CD14-positive monocyte (primary cell): ENCODE data around the gene CHERP. TPM values are rescaled to one million over a fixed set of nuclear protein-coding genes. Genes with fewer than 3 reads are reported as not detected.

Source experiments
- DNase-seq, 3 donors: peaks; one replicate each; pipeline ENCODE4 v3.0.0-alpha.2; 2011 to 2022
- H2AFZ ChIP-seq: 2 replicates; pipeline ENCODE4 v1.6.0; 2012; ENCODE audit warnings: mild to moderate bottlenecking, low read depth, low read length, inconsistent platforms; ENCODE audit not compliant: insufficient read depth, poor library complexity, severe bottlenecking
- H3K27ac ChIP-seq, 2 donors: 1 replicate in 1 of 2; 2 replicates in 1 of 2; pipeline ENCODE4 v1.5.1; 2012 to 2013; ENCODE audit warnings: low read length in 2 of 2, control low read depth in 1 of 2, inconsistent platforms in 1 of 2, low read depth in 1 of 2, mild to moderate bottlenecking in 1 of 2
- H3K27me3 ChIP-seq, 2 donors: one replicate each; pipeline versions ENCODE4 v1.6.0 to v1.6.1; 2011 to 2013; ENCODE audit warnings: low read length in 2 of 2; ENCODE audit not compliant: control insufficient read depth in 2 of 2, insufficient read depth in 2 of 2
- H3K36me3 ChIP-seq, 2 donors: replicated peaks in 1 of 2; 1 replicate in 1 of 2; 2 replicates in 1 of 2; pipeline versions ENCODE4 v1.5.1 to v1.6.1; 2012 to 2013; ENCODE audit warnings: low read length in 2 of 2, control low read depth in 1 of 2, inconsistent platforms in 1 of 2, mild to moderate bottlenecking in 1 of 2; ENCODE audit not compliant: insufficient read depth in 2 of 2, control insufficient read depth in 1 of 2
- H3K4me1 ChIP-seq, 2 donors: 1 replicate in 1 of 2; 2 replicates in 1 of 2; pipeline versions ENCODE4 v1.5.1 to v1.6.1; 2012 to 2013; ENCODE audit warnings: low read length in 2 of 2, control low read depth in 1 of 2, inconsistent platforms in 1 of 2, mild to moderate bottlenecking in 1 of 2, moderate library complexity in 1 of 2; ENCODE audit not compliant: insufficient read depth in 2 of 2, control insufficient read depth in 1 of 2
- H3K4me2 ChIP-seq: replicated peaks from 2 replicates; pipeline ENCODE3; 2012; ENCODE audit warnings: low read length, moderate library complexity, mild to moderate bottlenecking; ENCODE audit not compliant: poor library complexity, severe bottlenecking; ENCODE audit errors: extremely low read depth
- H3K4me3 ChIP-seq, 3 experiments: fragments of 200-600 bp in 1 of 3; sonication (generic) in 1 of 3; replicated peaks in 1 of 3; 1 replicate in 2 of 3; 2 replicates in 1 of 3; pipeline ENCODE4 v1.5.1; 2011 to 2013; ENCODE audit warnings: low read length in 3 of 3, mild to moderate bottlenecking in 3 of 3, control low read depth in 2 of 3, low read depth in 2 of 3, inconsistent platforms in 1 of 3, moderate library complexity in 1 of 3
- H3K79me2 ChIP-seq: 2 replicates; pipeline ENCODE4 v1.6.0; 2012; ENCODE audit warnings: mild to moderate bottlenecking, control low read depth, inconsistent platforms, low read length, moderate library complexity; ENCODE audit not compliant: insufficient read depth
- H3K9ac ChIP-seq: 2 replicates; pipeline ENCODE4 v1.6.0; 2017; ENCODE audit warnings: low read length, mild to moderate bottlenecking; ENCODE audit not compliant: insufficient read depth, poor library complexity, severe bottlenecking
- H3K9me3 ChIP-seq, 2 donors: replicated peaks in 1 of 2; 1 replicate in 1 of 2; 2 replicates in 1 of 2; pipeline versions ENCODE4 v1.5.1 to v1.6.1; 2012 to 2013; ENCODE audit warnings: low read length in 2 of 2, control low read depth in 1 of 2; ENCODE audit not compliant: control insufficient read depth in 1 of 2, insufficient read depth in 1 of 2
- H4K20me1 ChIP-seq: 2 replicates; pipeline ENCODE4 v1.6.0; 2012; ENCODE audit warnings: mild to moderate bottlenecking, low read length, control low read depth, moderate library complexity; ENCODE audit not compliant: insufficient read depth
- H3K27ac Mint-ChIP-seq, 7 donors: one replicate each; pipeline ENCODE4 v1.8.0; 2020; ENCODE audit warnings: mild to moderate bottlenecking in 7 of 7, mixed read lengths in 7 of 7, moderate library complexity in 6 of 7, inconsistent platforms in 2 of 7
- H3K27me3 Mint-ChIP-seq, 3 donors: one replicate each; pipeline ENCODE4 v1.8.0; 2021 to 2022; ENCODE audit warnings: low read depth in 3 of 3, mild to moderate bottlenecking in 3 of 3, mixed read lengths in 3 of 3, moderate library complexity in 3 of 3, inconsistent platforms in 1 of 3
- H3K36me3 Mint-ChIP-seq, 2 donors: one replicate each; pipeline ENCODE4 v1.8.0; 2020; ENCODE audit warnings: mixed read lengths in 2 of 2, inconsistent platforms in 1 of 2, mild to moderate bottlenecking in 1 of 2
- H3K4me1 Mint-ChIP-seq: one replicate; pipeline ENCODE4 v1.8.0; 2020; ENCODE audit warnings: mild to moderate bottlenecking, mixed read lengths
- H3K4me3 Mint-ChIP-seq, 2 donors: one replicate each; pipeline ENCODE4 v1.8.0; 2020; ENCODE audit warnings: mild to moderate bottlenecking in 2 of 2, mixed read lengths in 2 of 2, moderate library complexity in 1 of 2
- H3K9me3 Mint-ChIP-seq, 7 donors: one replicate each; pipeline ENCODE4 v1.8.0; 2020 to 2022; ENCODE audit warnings: mixed read lengths in 7 of 7, mild to moderate bottlenecking in 6 of 7, moderate library complexity in 6 of 7, inconsistent platforms in 2 of 7
- WGBS: methylation state at CpG from one replicate; pipeline ENCODE4 v1.1.5; 2013; ENCODE audit warnings: missing lambda C conversion rate; ENCODE audit not compliant: insufficient coverage; 5-methylcytosine and 5-hydroxymethylcytosine counted together
- intact Hi-C, 2 donors: fragments of 100-400 bp; cut with micrococcal nuclease; formaldehyde crosslinking; loops; one replicate each; pipeline versions ENCODE4 v1.15.0 to v1.15.1; 2023
- polyA plus RNA-seq, 3 donors: library from polyadenylated mRNA; depleted of rRNA in 1 of 3; unstranded in 2 of 3; stranded (reverse) in 1 of 3; fragments of 300-500 nt in 2 of 3; fragments of >200 nt in 1 of 3; fragmentation: Illumina TruSeq in 2 of 3; gene quantifications; 1 replicate in 2 of 3; 2 replicates in 1 of 3; pipeline ENCODE4 v1.2.3, GENCODE V29; 2012 to 2021
- TF ChIP-seq, protein P1 (sequence below): fragments of 200-600 bp; IDR thresholded peaks from one replicate; pipeline ENCODE4 v1.8.0; 2022; ENCODE audit warnings: antibody characterized with exemption, mild to moderate bottlenecking

Gene CHERP
- polyA plus RNA-seq, 3 donors, result 3.2 to 18.8 (median 5.3) TPM

DNA sequence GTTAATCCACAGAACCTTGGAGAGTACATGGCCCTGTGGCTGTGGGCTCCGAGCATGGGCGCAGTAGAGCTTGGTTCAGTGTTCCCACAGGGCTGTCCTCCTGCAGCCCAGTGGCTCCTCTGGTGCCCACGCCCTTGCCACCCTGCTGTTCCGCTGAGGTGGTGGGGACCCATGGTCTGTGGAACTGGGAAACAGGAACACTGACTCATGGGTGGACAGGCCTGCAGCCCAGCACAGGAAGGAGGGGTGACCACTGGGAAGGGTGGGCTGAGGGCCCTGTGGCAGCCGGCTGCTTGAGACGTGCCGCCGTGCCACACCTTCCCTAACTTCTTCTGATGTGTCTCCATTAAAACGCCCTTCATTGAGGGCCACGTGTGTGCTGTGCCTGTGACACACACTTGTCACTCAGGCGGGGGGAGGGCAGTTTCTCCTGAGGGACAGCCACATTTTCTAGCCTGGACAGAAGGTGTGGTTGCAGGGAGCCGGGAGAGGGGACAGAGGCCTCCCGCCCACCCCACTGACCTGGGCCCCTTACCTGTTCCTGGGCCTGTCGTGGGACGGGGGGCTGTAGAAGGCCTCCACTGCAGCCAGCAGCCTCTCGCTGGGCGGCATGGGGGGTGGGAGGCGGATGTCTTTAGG lies 21.1 kb downstream of the CHERP start:
- Mint-ChIP-seq H3K9me3 (peaks cover 0 to 4% (median 0%) of the 10 kb centered on the region in 7 donors), H3K27ac (peak overlapping the region in 3 of 7 donors; percentile 42 to 66 (median 61)), H3K4me3 (no peak overlapping the region), H3K27me3 (no peaks in the 10 kb centered on the region), H3K36me3 (peaks cover 75 to 93% of the 10 kb centered on the region in 2 donors), H3K4me1 (no peaks in the 10 kb centered on the region)
- no peaks in the 10 kb centered on the region for H3K27me3 ChIP-seq
- H3K9me3 ChIP-seq, result no peaks in the 10 kb centered on the region
- 96% methylated on average over 10 of the region's 18 CpGs for WGBS
- H3K4me2 ChIP-seq, result no peak overlapping the region
- H3K36me3 ChIP-seq, result peaks cover 82 to 92% of the 10 kb centered on the region in 2 donors
- DNase-seq, result no peak
- H3K79me2 ChIP-seq, result no peaks in the 10 kb centered on the region
- H2AFZ ChIP-seq, result no peak overlapping the region
- no peaks in the 10 kb centered on the region for H3K4me1 ChIP-seq
- TF ChIP-seq, protein P1, sequence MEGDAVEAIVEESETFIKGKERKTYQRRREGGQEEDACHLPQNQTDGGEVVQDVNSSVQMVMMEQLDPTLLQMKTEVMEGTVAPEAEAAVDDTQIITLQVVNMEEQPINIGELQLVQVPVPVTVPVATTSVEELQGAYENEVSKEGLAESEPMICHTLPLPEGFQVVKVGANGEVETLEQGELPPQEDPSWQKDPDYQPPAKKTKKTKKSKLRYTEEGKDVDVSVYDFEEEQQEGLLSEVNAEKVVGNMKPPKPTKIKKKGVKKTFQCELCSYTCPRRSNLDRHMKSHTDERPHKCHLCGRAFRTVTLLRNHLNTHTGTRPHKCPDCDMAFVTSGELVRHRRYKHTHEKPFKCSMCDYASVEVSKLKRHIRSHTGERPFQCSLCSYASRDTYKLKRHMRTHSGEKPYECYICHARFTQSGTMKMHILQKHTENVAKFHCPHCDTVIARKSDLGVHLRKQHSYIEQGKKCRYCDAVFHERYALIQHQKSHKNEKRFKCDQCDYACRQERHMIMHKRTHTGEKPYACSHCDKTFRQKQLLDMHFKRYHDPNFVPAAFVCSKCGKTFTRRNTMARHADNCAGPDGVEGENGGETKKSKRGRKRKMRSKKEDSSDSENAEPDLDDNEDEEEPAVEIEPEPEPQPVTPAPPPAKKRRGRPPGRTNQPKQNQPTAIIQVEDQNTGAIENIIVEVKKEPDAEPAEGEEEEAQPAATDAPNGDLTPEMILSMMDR, result no peak
- intact Hi-C loops, result no loop called here
- no peak overlapping the region for H3K9ac ChIP-seq
- no peak overlapping the region for H3K4me3 ChIP-seq
- H4K20me1 ChIP-seq, result peaks cover 18% of the 10 kb centered on the region
- no peak overlapping the region for H3K27ac ChIP-seq

DNA sequence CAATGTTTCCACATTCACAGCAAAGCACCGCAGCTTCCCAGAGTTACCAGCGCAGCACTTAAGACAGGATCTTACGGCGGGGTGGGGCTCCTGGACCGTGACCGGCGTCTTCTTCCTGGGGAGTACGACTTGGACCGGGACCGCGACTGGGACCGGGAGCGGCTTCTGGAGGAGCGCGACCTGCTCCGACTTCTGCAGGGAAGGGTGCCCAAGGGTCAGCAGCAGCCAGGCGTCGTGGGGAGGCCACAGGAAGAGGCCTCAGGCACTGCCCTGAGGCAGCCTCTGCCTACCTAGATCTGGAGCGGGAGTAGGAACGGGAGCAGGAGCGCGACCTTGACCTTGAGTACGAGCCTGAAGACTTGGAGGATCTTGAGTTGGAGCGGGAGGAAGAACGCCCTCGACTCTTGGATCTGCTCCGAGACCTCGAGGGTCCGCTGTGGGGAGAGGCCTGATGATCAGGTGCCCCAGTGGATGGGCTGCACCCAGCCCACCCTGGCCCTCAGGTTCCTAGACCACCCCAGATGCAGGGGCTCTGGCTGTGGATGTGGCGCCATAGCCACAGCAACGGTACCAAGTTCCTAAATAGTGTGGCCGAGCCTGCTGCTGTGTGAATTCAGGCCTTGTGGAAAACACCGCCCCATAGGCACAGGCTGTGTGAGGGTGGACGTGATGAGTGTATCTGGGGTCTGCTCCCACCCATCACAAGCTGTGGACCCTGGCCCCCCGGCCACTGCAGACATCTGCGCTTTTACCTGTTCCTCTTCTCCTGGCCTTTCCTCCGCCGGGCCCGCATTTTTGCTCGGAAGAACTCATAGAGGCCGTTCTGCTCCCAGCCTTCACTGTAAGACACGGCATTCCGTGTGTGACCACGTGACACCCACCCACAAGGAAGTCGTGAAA lies 21.9 kb downstream of the CHERP start:
- no peak overlapping the region for H3K27ac ChIP-seq
- Mint-ChIP-seq H3K36me3 (peaks cover 69 to 85% of the 10 kb centered on the region in 2 donors), H3K9me3 (peaks cover 0 to 4% (median 0%) of the 10 kb centered on the region in 7 donors), H3K4me3 (no peak overlapping the region), H3K27ac (peak overlapping the region in 2 of 7 donors; percentile 15 to 66), H3K27me3 (no peaks in the 10 kb centered on the region), H3K4me1 (no peaks in the 10 kb centered on the region)
- H3K79me2 ChIP-seq, result no peaks in the 10 kb centered on the region
- H3K4me1 ChIP-seq, result no peaks in the 10 kb centered on the region
- H3K27me3 ChIP-seq, result no peaks in the 10 kb centered on the region
- peaks cover 75 to 84% of the 10 kb centered on the region in 2 donors for H3K36me3 ChIP-seq
- H3K9ac ChIP-seq, result no peak overlapping the region
- intact Hi-C loops, result no loop called here
- DNase-seq, result no peak
- peaks cover 13% of the 10 kb centered on the region for H4K20me1 ChIP-seq
- no peak overlapping the region for H3K4me3 ChIP-seq
- H3K9me3 ChIP-seq, result no peaks in the 10 kb centered on the region
- H2AFZ ChIP-seq, result no peak overlapping the region
- 95% methylated on average over 39 of the region's 45 CpGs for WGBS
- H3K4me2 ChIP-seq, result no peak overlapping the region
- TF ChIP-seq, protein P1, result no peak
